NCI-H2196 treated with DMSO at 0.1 percent for 48 hours (cell line): ENCODE results near the gene CABLES1.
"Not testable (repeated sequence)": the region's sequence is repeated elsewhere in the genome, so short reads cannot be mapped to it uniquely, and the experiment has no call there.

Experiments used
- DNase-seq: peaks from one replicate; lab custom pipeline; 2025; ENCODE audit not compliant: unreplicated experiment; lab: John Stamatoyannopoulos, UW

The CABLES1 gene

DNA sequence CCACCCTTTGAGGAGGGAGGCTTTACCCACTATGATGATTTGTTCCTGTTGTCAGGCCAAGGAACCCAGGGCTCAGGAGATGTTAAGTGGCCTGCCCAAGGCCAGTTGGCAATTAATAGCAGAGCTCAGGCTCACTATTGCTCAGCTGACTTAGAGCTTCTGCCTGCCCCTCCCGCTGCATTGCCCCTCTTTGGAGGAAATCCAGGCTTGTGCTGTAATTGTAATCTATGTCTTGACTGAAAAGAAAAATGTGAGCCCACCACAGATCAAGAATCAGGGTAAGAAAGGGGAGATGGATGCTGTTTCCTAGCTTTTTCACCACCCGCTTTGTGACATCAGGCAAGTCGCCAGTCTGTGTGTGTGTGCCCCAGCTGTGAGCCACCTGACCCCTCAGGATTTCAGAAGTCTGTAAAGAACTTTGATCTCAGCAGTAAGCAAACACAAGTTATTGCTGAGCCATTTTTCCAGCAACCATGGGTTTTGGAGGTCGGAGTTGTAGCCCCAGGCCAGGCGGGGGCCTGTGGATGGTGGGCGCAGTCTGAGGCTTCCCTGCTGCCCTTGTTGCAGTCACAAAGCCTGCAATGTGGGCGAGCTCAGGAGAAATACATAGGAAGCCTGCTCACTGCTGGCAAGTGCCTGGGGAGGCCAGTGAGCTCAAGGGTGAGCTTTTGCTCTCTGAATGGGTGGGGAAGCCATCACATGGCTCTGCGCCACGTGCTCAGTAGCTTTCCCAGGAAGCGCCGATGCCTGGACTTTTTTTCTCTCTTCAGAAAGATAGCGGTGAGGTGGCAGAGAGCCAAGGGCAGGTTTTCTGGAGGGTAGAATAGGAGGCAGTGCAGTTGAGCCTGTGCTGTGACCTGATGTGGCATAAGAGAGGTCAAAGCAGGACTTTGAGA is 6.1 kb downstream of the CABLES1 start:
- no peak for DNase-seq

DNA sequence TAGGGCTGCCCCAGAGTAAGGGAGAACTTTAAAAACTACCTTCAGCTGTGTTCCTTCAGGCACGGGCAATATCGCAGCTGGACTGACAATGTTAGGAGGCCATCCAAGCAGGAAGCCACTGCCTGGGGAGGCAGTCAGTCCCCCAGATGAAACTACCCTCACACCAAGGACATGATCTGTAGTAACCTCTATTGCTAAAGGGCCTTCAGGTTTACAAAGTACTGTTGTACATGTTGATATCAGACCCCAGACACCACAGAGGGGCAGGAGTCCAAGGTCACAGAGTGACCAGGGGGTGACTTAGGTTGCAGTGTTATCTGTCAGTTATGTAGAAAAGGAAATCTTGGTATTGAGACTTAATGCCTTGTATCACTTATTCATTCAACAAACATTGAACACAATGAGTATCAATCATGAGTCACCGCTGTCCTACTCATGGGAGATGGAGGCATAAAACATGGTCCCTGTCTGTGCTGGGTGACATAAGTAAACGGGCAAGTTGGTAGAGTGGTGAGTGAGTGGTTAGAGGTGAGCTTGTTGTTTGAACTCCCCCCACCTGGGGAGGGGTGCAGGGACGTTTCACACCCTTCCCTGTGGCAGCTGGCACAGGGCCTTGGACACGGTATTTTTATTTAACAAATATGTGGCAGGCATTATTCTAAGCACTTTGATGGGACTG is 7.1 kb downstream of the CABLES1 start:
- DNase-seq = no peak

DNA sequence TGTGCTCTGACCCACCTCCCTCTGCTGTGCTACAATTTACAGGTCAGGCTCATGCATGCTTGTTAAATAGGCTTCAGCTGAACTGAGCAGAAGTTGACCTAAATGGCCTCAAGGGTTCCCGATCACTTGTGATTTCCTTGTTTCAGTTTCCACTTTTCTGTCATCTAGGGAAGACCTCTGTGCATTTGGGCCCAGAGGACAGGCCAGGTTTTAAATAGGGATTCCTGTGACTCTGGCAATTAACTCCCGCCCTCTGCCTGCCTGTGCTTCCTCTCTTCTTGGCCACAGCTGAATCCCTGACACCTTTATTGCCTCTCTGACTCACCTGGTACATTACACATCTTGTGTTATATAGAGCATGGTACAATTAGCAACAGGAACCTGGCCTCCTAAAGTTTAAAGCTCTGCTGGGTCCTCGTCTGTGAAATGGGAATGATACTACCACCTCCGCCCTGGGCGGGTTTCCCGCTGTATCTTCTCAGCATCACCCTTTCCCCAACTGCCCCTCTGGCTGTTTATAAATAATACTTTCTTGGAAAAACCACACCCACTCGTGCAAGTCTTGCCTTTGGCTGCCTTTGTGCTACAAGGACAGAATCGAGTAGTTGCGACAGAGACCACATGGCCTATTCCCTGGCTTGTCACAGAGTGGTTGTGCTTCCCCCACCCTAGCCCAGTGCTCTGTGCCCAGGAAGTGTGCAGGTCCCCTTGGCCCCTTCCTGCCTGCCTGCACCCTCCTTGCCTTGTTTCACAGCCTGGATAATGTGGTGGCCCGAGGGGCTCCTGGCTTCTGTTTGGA is 7.9 kb downstream of the CABLES1 start:
- no peak for DNase-seq

DNA sequence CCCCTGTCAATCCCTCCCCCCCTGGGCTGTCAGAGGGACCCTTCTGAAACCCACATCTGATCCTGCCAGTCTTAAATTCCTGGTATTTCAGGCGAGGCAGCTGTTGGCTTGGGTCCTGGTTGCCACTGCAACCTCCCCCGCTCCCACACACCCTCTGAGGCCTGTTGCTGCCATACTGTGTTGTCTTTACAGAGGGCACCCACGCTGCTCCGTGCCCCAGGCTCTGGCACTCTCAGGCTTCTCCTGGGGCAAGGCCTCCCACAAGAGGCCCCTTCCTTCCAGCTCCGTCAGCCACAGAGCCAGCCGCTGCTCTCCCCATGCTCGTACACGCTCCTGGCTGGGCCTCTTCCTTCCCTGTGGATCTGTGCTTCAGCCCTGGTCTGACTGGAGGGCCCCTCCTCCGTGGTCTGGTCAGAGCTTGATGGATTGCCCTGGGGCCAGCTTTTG is 8.6 kb downstream of the CABLES1 start:
- no peak for DNase-seq

DNA sequence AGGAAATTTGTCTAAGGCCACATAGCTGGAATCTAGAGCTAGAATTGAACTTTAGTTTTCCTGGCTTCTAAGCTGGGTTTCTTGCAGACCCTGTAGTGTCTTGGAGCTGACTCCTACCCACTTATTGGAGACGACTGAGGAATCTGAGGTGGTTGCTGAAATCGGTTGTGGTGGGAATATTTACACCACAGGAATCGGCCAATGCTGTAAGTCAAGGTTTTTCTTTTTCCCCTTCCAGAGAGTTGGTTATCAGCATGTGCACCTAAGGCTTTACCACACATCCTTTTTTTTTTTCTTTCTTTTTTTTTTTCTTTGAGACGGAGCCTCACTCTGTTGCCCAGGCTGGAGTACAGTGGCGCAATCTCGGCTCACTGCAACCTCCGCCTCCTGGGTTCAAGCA is 9.4 kb downstream of the CABLES1 start:
- no peak for DNase-seq

DNA sequence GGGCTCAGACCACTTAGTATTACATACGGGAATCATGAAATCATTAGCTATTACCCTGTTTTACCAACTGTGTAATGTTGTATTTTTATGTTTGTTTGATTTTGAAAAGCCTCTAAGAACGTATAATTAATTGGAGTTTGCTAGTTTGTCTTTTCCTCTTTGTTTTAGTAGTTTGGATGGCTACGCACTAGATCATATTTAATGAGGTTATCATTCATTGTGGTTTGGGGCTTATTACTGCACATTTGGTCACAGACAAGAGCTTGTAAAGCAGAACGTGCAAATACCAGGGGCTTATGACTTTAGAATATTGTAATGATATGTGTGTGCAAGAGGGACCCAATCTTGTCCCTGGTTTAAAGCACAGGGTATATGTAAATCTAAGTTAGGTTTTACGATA is 10.3 kb downstream of the CABLES1 start:
- no peak for DNase-seq

DNA sequence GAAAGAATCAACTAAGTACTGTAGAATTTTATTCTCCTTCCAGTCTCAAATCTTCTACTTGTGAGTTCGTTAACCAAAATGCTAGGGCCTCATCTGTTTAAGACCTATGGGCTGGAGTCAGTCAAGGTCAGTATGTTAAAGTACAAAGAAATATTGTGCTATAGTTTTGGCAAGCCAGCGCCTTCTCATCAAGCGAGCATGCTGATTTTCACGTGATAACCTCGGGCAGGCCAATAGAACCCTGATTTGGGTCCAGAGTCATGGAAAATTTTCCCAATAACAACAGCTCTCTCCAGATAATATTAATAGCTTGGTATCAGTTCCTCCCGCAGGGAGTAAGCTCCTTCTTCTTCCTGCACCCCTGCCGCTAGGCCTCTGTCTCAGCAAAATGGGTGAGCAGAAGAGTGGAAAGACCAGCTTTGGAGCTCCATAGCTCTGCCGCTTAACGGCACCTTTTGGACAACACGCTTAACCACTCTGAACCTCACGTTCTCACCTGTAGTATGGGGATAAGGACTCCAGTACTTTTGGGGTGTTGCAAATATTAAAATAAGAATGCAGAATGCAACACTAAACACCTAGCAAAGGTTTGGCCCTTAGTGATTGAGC is 11.7 kb downstream of the CABLES1 start:
- no peak for DNase-seq

DNA sequence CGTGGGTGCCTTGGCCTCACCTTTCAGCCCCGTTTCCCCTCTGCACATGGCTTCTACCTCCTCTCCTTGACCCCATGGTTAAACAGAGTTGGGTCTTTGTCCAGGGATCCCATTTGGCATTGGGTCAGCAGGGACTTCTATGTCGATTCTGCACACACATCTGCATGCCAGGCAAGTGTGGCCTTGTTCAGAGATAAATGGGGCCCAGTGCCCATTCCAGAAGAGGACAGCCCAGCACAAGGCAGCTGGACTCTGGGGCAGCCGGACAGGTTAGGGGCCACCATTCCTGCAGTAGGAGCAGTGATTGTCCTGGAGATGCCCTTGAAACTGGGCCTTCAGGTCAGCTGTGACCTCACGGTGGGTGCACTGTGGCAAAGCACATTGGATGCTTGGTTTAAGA is 13.1 kb downstream of the CABLES1 start:
- no peak for DNase-seq

DNA sequence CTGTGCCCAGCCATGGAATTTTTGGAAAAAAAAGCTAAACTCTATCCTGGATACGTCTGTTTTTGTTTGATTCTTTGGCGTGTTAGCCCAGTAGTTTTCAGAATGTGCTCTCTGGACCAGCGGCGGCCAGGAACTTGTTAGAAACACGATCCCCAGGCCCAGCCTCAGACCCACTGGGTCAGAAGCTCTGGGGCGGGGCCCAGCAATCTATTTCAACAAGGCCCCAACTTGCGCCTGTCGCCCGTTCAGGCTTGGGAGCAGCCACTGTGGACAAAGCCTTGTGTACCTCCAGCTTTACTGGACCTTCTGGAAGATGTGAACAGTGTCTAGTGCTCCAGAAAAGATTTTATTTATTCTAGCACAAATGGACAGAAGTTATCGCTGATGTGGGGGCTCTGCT is 14.3 kb downstream of the CABLES1 start:
- no peak for DNase-seq

DNA sequence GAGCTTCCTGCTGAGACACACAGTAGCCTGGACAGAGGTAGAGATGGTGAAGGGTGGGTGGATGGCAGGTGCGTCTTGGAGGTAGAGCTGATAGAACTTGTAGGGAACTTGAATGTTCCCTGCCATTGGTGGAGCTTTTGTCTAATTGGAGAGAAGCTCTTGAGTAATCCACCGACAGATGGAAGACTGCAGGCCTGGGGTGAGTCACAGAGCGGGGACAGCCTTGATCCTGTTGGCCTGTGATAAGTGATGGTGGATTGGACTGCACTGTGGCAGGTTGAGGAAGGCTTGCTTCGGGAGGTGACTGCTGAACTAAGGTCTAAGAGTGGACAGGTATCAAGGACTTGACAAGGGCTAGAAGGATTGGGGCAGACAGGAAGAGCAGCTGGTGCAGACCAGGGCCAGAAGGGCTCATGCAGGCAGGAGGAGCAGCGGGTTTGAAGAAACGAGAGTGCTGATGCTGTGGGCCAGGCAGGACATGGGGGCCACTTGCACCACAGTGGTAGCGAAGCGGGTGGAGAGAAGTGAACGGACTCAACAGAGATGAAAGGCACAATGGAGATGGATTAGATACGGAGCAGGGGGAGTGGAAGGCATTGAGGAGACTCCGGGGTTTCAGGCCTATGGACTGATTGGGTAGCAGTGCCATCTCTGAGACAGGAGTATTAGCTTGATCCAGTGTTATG is 16.3 kb downstream of the CABLES1 start:
- no peak for DNase-seq

DNA sequence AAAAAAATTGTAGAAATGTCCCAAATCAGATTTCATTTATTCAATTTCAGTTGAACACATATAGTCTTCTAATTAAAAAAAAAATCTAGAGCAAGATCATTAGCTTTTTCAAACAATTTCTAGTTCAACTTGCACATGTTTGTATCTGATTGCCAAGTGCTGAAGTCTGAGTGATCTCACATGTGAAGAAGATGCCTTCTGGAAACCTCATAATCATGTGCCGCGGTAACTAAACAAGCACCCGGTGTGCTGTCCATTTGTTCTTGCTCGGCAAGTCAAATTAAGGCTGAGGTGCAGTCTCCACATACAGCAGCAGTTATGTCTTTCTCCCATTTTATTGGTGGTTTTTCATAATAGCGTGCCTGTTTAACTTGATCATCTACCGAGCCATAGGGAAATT is 18.7 kb downstream of the CABLES1 start:
- DNase-seq = no peak

DNA sequence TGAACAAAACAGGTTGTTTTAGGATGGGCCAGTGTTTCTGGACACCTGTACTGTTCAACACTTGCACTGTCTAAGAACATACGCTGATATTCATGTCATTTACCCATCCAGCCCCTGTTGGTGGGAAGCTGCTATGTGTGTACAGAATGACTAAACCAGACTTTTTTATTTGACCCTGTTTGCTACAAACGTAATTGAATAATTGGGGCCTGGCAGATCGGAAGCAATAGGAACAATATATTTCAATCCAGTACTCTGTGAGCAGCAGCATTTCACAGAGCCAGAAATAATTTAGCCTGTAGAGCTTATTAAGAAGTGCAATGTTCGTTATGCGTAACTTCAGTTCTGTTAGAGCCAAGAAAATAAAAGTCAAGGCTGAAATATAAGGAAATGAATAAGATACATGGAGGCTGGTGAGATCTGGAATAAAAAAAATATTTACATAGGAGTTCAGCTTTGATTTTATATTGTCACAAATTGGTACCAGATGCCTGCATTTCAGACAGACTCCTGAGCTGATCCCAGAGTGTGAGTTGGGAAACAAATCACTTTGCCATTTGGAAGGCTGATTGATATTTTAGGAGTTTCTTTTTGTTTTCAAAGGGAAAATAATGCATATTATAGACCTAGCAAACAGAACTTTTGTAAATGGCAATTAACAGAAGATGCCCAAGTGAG is 19.7 kb downstream of the CABLES1 start:
- no peak for DNase-seq

DNA sequence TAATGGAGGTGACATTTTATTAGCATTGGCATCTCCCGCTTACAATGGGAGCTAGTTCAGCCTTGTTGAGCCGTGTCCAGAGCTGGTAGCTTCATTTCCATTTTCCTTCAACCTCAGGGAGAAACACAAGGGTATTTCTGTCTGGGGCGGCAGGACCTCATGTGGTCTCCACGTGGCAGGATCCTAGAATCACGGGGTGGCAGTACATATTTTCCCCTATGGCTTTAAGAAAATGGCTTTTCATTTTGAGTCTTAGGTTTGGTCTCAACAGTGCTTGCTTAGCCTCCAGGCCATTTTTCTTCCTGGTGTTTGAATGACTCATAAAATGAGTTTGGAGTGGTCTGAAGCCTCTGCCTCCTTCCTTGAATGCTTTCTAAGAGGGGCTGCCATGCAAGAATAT is 20.3 kb downstream of the CABLES1 start:
- no peak for DNase-seq

DNA sequence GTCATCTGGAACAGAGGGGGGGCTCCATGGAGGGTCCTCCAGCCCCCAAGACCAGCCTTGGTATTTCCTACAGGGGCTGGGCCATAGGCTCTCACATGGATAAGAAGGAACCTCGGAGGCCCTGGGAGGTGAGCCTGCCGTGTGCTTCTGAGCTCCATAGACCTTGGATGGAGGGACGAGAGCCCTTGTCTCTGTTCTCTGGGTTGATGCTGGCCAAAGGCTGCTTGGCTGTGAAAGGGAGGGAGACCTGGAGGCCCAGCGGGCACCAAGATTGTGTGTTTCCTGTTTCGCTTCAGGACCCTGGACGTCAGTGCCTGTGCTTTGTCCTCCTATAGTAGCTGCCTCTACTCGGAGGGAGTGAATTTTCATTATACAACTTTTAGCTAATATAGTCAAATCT is 20.8 kb downstream of the CABLES1 start:
- no peak for DNase-seq

DNA sequence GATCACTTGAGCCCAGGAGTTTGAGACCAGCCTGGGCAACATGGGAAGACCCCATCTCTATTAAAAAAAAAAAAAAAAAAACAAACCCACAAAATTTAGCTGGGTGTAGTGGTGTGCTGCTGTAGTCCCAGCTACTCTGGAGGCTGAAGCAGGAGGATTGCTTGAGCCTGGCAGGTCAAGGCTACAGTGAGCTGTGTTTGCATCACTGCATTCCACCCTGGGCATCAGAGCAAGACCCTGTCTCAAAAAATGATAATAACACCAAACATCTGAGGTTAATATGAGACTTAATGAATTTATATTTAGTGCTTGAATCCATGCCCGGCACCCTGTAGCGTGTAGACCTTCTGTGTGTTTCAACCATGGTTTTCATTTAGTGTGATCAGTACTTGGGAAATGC is 22.8 kb downstream of the CABLES1 start:
- DNase-seq = no peak

DNA sequence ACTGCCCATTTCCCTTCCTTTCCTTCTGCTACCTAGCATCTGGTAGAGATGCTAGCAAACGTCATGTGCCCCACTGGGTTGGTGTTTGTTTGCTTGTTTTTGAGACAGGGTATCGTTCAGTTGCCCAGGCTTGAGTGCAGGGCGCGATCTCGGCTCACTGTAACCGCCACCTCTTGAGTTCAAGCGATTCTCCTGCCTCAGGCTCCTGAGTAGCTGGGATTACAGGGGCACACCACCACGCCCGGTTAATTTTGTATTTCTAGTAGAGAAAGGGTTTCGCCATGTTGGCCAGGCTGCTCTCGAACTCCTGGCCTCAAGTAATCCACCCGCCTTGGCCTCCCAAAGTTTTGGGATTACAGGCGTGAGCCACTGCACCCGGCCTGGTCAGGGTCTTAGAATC is 23.6 kb downstream of the CABLES1 start:
- not testable (repeated sequence) for DNase-seq

DNA sequence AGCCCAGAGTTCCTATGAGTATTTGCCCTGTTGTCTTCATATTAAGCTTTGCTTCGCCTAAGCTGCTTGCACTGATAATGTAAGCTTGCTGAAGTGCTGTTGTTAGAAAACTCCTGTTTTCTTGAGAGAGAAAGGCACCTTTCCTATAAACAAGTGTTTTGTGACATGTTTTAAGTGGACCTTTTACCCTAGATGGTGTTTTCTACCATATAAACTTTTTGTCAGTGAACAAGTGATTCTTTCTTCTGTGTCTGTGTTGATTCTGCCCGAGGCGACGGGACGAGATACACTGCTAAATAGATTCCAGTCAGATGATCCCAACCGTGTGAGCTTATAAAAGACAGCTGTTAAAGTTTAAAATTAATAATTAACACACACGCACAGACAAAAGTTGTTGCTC is 24.1 kb downstream of the CABLES1 start:
- DNase-seq = no peak

DNA sequence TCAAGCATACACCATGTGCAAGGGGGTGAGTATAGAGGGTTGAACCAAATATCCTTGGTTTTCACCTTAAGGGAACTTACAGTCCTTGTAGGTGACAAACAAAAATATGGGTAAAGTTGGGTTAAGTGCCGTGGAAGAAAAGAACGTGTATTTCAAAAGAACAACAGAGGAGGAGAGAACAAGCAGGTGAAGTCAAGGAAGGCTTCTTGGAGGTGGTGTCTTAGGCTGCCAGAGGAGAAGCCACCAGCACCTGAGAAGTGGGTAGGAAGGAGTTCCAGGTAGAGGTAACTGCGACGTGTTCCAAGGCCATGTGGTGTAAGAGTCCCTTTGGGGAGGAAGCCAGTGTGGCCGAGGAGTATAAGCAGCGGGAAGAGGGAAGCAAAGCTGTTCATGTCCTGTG is 27.2 kb downstream of the CABLES1 start:
- DNase-seq = no peak

DNA sequence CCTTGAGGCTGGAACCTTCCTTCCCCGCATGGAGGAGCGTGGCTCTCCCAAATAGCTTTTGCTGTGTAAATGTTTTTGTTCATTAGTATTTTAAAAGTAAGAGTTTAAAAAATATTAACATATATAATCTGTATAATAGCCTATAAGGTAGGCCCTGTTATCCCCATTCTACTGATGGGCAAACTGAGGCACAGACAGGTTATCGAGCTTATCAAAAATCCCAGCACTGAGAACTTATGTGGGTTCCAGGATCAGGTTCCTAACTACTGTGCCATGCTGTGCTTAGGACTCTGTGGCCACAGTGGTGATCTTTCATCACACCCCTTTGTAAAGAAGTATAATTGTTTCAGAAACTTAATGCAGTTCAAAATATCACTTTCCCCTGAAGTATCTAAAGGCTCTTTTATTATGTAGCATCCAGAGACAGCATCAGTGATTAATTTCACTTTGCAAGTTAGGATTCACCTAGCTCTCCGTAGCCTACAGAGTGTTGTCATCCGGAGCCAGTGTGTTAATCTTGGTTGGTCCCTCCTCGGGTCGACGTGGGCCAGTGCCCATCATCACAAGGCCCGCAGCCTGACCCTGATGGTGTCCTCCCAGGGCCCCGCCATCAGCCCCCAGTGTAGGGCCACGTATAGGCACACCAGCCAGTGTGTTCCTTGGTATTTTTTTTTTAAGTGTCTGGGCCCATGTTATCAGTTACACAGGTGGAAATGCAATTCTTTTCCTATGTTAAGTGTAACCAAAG is 28.7 kb downstream of the CABLES1 start:
- no peak for DNase-seq
